Mesendoderm (in vitro differentiated cells): ENCODE measurements around the gene IQSEC1.

Experiments used
- DNase-seq: peaks from one replicate; pipeline ENCODE4 v3.0.0; 2013
- H2AK5ac ChIP-seq: 2 replicates; pipeline ENCODE4 v1.6.1; 2013; ENCODE audit warnings: low read length, inconsistent platforms
- H2BK120ac ChIP-seq: 2 replicates; pipeline ENCODE4 v1.6.1; 2013; ENCODE audit warnings: low read depth, mild to moderate bottlenecking, low read length, moderate library complexity, mixed read lengths
- H2BK15ac ChIP-seq: replicated peaks from 2 replicates; pipeline ENCODE4 v1.6.1; 2013; ENCODE audit warnings: low read depth, mild to moderate bottlenecking, moderate library complexity
- H2BK5ac ChIP-seq: 2 replicates; pipeline ENCODE4 v1.6.1; 2013; ENCODE audit warnings: low read length, inconsistent platforms
- H3K18ac ChIP-seq: 2 replicates; pipeline ENCODE4 v1.6.1; 2013; ENCODE audit warnings: mild to moderate bottlenecking, low read length, mixed read lengths
- H3K23ac ChIP-seq: one replicate; pipeline ENCODE4 v1.6.1; 2013; ENCODE audit warnings: low read length
- H3K27ac ChIP-seq: 2 replicates; pipeline ENCODE4 v1.5.1; 2013; ENCODE audit warnings: low read depth, mild to moderate bottlenecking, inconsistent platforms, low read length, moderate library complexity
- H3K27me3 ChIP-seq: 2 replicates; pipeline ENCODE4 v1.6.1; 2013; ENCODE audit warnings: low read length, control low read depth, mild to moderate bottlenecking, inconsistent platforms; ENCODE audit not compliant: insufficient read depth, poor library complexity
- H3K36me3 ChIP-seq: 2 replicates; pipeline ENCODE4 v1.6.1; 2013; ENCODE audit warnings: low read length, inconsistent platforms; ENCODE audit not compliant: control insufficient read depth, insufficient read depth
- H3K4ac ChIP-seq: one replicate; pipeline ENCODE4 v1.6.1; 2013; ENCODE audit warnings: low read depth, mild to moderate bottlenecking, low read length, moderate library complexity
- H3K4me1 ChIP-seq: 2 replicates; pipeline ENCODE4 v1.6.1; 2013; ENCODE audit warnings: low read depth, low read length, inconsistent platforms; ENCODE audit not compliant: control insufficient read depth
- H3K4me2 ChIP-seq: 2 replicates; pipeline ENCODE4 v1.6.1; 2013; ENCODE audit warnings: low read length
- H3K4me3 ChIP-seq: 2 replicates; pipeline ENCODE4 v1.5.1; 2013; ENCODE audit warnings: mild to moderate bottlenecking, low read length
- H3K56ac ChIP-seq: one replicate; pipeline ENCODE4 v1.6.1; 2013; ENCODE audit warnings: low read length
- H3K79me1 ChIP-seq: 2 replicates; pipeline ENCODE4 v1.6.1; 2013; ENCODE audit warnings: low read length, inconsistent platforms
- H3K79me2 ChIP-seq: 2 replicates; pipeline ENCODE4 v1.6.1; 2013; ENCODE audit warnings: mild to moderate bottlenecking, low read length; ENCODE audit not compliant: control insufficient read depth, insufficient read depth
- H3K9ac ChIP-seq: 2 replicates; pipeline ENCODE4 v1.6.1; 2013; ENCODE audit warnings: low read length, inconsistent platforms
- H4K5ac ChIP-seq: one replicate; pipeline ENCODE4 v1.6.1; 2013; ENCODE audit warnings: low read length
- H4K8ac ChIP-seq: one replicate; pipeline ENCODE4 v1.6.1; 2013; ENCODE audit warnings: low read depth, mild to moderate bottlenecking, control low read depth, low read length, moderate library complexity
- WGBS: extraction: QIAGEN DNeasy Blood & Tissue Kit; methylation state at CpG from one replicate; pipeline ENCODE4 v1.1.7; 2013; ENCODE audit warnings: low lambda C conversion rate, missing lambda C conversion rate; ENCODE audit not compliant: insufficient coverage; ENCODE audit errors: extremely low coverage; 5-methylcytosine and 5-hydroxymethylcytosine counted together

Gene IQSEC1

DNA sequence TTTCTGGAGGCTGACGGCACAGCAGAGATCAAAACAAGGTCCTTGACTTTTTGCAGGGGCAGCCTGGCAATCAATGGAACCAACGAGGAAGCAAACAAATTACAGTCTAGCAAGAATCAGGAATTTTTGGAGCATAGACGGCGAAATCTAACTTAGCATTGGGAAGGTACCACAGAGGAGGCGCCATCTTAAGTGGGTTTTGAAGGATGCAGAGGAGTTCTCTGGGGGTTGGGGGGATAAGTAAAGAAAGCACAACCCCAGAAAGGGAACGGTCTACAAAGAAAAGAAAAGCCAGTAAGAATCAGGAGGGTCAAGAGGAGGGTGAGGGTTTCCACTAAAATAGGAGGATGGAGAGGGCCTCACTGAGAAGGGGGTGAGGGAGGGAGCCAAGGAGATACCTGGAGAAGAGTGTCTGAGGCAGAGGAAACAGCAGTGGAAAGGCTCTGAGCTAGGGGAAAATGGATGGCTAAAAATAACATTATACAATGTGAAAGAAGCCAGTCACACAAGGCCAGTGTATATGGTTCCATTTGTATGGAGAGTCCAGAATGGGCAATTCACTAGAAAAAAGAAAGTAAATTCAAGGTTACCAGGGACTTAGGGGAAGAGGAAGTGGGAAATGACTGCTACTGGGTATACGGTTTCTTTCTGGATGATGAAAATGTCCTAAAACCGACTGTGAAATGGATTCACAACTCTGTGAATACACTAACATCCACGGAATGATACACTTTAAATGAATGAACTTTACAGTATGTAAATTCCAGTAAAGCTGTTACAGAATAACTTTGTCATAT is 25.2 kb upstream of the IQSEC1 start:
- no peak for DNase-seq
- Histone ChIP-seq H3K36me3 (no peaks in the 10 kb centered on the region), H3K4me3 (no peak overlapping the region), H3K23ac (no peak overlapping the region), H3K4me1 (no peaks in the 10 kb centered on the region), H3K4me2 (no peak overlapping the region), H2BK120ac (no peak overlapping the region), H2BK5ac (no peak overlapping the region), H3K9ac (no peak overlapping the region), H3K27ac (no peak overlapping the region), H2AK5ac (no peak overlapping the region), H4K5ac (no peak overlapping the region), H3K18ac (no peak overlapping the region), H2BK15ac (no peak overlapping the region), H3K56ac (no peak overlapping the region), H3K27me3 (no peaks in the 10 kb centered on the region), H3K79me2 (no peaks in the 10 kb centered on the region), H3K79me1 (no peaks in the 10 kb centered on the region), H4K8ac (no peak overlapping the region), H3K4ac (no peak overlapping the region)
- no CpG with 5 or more reads among the region's 9 CpGs for WGBS

DNA sequence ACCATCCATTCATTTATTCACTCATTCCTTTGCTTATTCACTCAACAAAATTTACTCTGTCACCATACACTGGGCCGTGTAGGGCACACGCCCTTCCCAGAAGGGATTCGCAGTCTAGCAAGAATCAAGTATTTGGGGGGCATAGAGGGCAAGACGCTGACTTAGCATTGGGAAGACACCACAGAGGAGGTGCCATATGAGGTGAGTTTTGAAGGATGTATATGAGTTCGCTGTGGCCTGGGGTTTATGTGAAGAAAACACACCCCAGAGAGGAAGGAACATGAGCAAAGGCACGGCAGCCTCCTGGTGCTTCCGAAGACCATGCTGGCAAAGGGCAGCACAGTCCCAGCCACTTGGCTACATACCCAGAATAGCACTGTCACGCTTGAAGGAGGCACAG is 23.1 kb upstream of the IQSEC1 start:
- H3K79me2 ChIP-seq: no peaks in the 10 kb centered on the region

DNA sequence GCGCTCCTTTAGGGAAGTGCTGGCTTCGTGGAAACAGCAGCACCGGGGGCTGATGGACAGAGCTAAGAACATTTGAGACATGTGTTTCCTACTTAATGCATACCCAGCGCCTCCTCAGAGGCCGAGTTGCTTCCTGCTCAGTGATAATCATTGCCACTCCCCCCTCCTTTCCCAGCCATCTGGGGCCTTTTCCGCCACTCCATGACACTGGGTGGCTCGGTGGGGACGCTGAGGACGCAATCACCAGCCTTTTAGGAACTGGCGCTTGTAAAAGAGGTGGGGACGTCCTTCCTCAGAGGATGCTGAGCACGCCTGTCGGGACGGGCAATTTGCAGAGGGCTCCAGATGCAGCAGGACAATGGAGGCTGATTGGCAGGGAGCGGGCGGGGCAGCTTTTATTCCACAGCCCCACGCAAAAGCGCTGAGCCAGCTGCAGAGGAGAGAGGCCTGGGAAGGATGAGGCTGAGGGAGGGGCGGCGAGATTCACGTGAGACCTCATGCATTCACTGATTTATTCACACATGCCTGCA is 22.2 kb upstream of the IQSEC1 start:
- H3K4ac ChIP-seq: no peak overlapping the region
- H3K27ac ChIP-seq: no peak overlapping the region
- no peak overlapping the region for H3K23ac ChIP-seq
- no peaks in the 10 kb centered on the region for H3K4me1 ChIP-seq
- no peak overlapping the region for H3K4me3 ChIP-seq
- no peak overlapping the region for H2BK5ac ChIP-seq
- H3K56ac ChIP-seq: no peak overlapping the region
- no peaks in the 10 kb centered on the region for H3K27me3 ChIP-seq
- H3K4me2 ChIP-seq: no peak overlapping the region
- no peak overlapping the region for H3K9ac ChIP-seq
- no peak overlapping the region for H4K8ac ChIP-seq
- no peak overlapping the region for H3K18ac ChIP-seq
- no peak overlapping the region for H2BK15ac ChIP-seq
- no peak overlapping the region for H2AK5ac ChIP-seq
- no peak overlapping the region for H2BK120ac ChIP-seq
- DNase-seq: no peak
- H3K79me1 ChIP-seq: no peaks in the 10 kb centered on the region
- WGBS: no CpG with 5 or more reads among the region's 21 CpGs
- no peaks in the 10 kb centered on the region for H3K79me2 ChIP-seq
- no peak overlapping the region for H4K5ac ChIP-seq
- H3K36me3 ChIP-seq: no peaks in the 10 kb centered on the region

More for the DNA sequence above, 23.1 kb upstream of the IQSEC1 start:
- no peaks in the 10 kb centered on the region for H3K36me3 ChIP-seq
- no peak overlapping the region for H2BK5ac ChIP-seq
- H3K23ac ChIP-seq: no peak overlapping the region
- no peak overlapping the region for H2BK15ac ChIP-seq
- no peak overlapping the region for H2BK120ac ChIP-seq
- no peak overlapping the region for H3K4ac ChIP-seq
- WGBS: no CpG with 5 or more reads among the region's 8 CpGs
- H3K79me1 ChIP-seq: no peaks in the 10 kb centered on the region
- H4K5ac ChIP-seq: no peak overlapping the region
- H3K4me2 ChIP-seq: no peak overlapping the region
- no peak overlapping the region for H2AK5ac ChIP-seq
- no peak overlapping the region for H3K18ac ChIP-seq
- no peak overlapping the region for H3K27ac ChIP-seq
- H3K27me3 ChIP-seq: no peaks in the 10 kb centered on the region
- no peak overlapping the region for H3K9ac ChIP-seq
- H3K56ac ChIP-seq: no peak overlapping the region
- no peak overlapping the region for H4K8ac ChIP-seq
- H3K4me1 ChIP-seq: no peaks in the 10 kb centered on the region
- no peak for DNase-seq
- H3K4me3 ChIP-seq: no peak overlapping the region

DNA sequence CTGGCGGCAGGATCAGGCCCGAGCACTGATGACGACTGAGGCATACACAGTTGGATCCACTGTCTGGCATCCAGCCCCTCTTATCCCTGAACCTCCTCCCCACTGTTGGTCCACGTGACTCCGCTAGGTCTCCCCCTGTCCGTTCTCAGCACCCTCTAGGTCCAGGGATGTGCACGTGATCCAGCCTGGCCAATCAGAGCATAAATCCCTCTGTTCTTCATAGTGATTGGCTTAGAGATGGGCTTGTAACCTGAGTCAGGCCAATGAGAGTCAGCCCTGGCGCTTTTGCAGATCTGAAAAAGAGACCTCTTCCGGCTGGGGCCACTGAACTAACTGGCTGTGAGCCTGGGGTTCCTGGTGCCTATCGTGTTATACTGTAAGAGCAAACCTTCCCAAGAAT is 20.5 kb upstream of the IQSEC1 start:
- Histone ChIP-seq H3K27me3 (no peaks in the 10 kb centered on the region), H3K4me2 (no peak overlapping the region), H3K79me1 (no peaks in the 10 kb centered on the region), H2BK15ac (no peak overlapping the region), H3K56ac (no peak overlapping the region), H3K18ac (no peak overlapping the region), H2BK120ac (no peak overlapping the region), H3K23ac (no peak overlapping the region), H3K27ac (no peak overlapping the region), H3K4ac (no peak overlapping the region), H3K9ac (no peak overlapping the region), H3K4me3 (no peak overlapping the region), H3K4me1 (no peaks in the 10 kb centered on the region), H2AK5ac (no peak overlapping the region), H4K8ac (no peak overlapping the region), H2BK5ac (no peak overlapping the region), H3K79me2 (no peaks in the 10 kb centered on the region), H4K5ac (no peak overlapping the region), H3K36me3 (no peaks in the 10 kb centered on the region)
- WGBS: no CpG with 5 or more reads among the region's 10 CpGs
- peak; percentile 49 for DNase-seq

DNA sequence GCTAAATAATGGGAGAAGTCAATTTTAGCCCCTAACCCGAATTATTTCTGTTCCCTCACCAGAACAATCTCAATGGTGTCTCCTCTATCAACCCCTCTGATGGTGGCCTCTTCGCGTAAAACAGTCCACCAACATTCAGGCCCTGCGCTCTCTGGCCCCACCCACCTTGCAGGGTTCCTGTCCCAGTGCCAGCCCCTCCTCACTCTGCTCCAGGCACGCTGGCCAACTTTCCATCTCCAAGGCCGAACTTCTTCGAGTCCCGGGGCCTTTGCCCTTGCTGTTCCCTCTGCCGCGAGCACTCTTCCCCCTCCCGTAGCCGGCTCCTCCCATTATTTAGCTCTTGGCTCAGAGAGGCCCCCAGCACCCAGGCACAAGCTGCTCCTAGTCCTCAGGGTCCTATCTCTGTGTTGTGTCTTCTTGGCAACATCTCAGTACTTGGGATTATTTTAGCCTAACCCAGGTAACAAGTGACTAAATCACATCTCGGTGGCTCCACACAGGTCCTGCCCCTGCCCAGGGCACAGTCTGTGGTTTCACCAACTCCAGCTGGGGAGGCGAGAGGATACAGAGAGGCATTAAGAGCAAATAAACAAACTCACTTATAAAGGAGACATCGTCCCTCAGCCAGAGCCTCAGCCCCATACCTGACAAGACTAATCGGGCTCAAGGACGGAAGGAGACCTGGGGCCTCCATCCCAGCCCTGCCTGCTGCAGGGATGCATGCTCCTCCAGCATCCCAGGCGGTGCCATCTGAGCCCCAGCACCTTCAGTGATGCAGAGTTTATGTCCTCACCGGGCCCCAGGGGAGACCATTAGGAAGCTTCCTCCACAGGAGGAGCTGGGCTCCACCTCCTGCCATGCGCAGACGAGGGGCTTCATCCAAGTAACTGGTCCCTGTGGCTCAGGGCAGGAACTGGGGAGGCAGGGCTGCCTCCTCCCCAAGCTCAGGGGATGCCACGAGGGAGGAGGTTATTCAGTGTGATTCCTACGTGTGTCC is 19.7 kb upstream of the IQSEC1 start:
- H2BK120ac ChIP-seq: no peak overlapping the region
- no peaks in the 10 kb centered on the region for H3K27me3 ChIP-seq
- H3K36me3 ChIP-seq: no peaks in the 10 kb centered on the region
- WGBS: no CpG with 5 or more reads among the region's 23 CpGs
- H3K4me1 ChIP-seq: no peaks in the 10 kb centered on the region
- no peak overlapping the region for H4K8ac ChIP-seq
- no peaks in the 10 kb centered on the region for H3K79me1 ChIP-seq
- H2BK5ac ChIP-seq: no peak overlapping the region
- H3K9ac ChIP-seq: no peak overlapping the region
- H3K56ac ChIP-seq: no peak overlapping the region
- no peak overlapping the region for H3K4me2 ChIP-seq
- H3K4ac ChIP-seq: no peak overlapping the region
- H3K18ac ChIP-seq: no peak overlapping the region
- DNase-seq: no peak
- H2AK5ac ChIP-seq: no peak overlapping the region
- no peak overlapping the region for H3K23ac ChIP-seq
- no peaks in the 10 kb centered on the region for H3K79me2 ChIP-seq
- no peak overlapping the region for H2BK15ac ChIP-seq
- no peak overlapping the region for H4K5ac ChIP-seq
- no peak overlapping the region for H3K27ac ChIP-seq
- no peak overlapping the region for H3K4me3 ChIP-seq
